H1 (cell line): Measurements from ENCODE around the gene PLBD2. TPM values are rescaled to one million over a fixed set of nuclear protein-coding genes. Genes with fewer than 3 reads are reported as not detected.

ENCODE experiments used
- CTCF ChIA-PET: fragments of 300-600 bp; sonication (Branson Sonifier 250); formaldehyde crosslinking; loops from one replicate; lab custom pipeline; 2021; ENCODE audit not compliant: partially characterized antibody; lab: Charles Lee
- POLR2A ChIA-PET: fragments of 300-600 bp; sonication (Branson Sonifier 250); formaldehyde crosslinking; loops from one replicate; lab custom pipeline; 2021; ENCODE audit warnings: inconsistent platforms; ENCODE audit not compliant: partially characterized antibody; lab: Charles Lee
- DNase-seq, 2 experiments: peaks; one replicate each; pipeline versions ENCODE4 v3.0.0 to v3.0.0-alpha.2; 2010 to 2022; ENCODE audit warnings: low spot score in 2 of 2, low read depth in 1 of 2, mixed read lengths in 1 of 2
- FAIRE-seq: peaks from 2 replicates; lab custom pipeline; 2011; peaks lifted over from hg19 to GRCh38; lab: Jason Lieb, UNC
- H2AFZ ChIP-seq: 2 replicates; pipeline ENCODE4 v1.8.1; 2012; ENCODE audit warnings: low read length, inconsistent platforms
- H2AK5ac ChIP-seq: 2 replicates; pipeline ENCODE4 v1.6.1; 2013; ENCODE audit warnings: low read depth, low read length
- H2BK120ac ChIP-seq: replicated peaks from 2 replicates; pipeline ENCODE3; 2013; ENCODE audit warnings: low read depth, low read length, inconsistent platforms
- H2BK12ac ChIP-seq: 2 replicates; pipeline ENCODE4 v1.6.1; 2013; ENCODE audit warnings: low read depth, low read length
- H2BK15ac ChIP-seq: 2 replicates; pipeline ENCODE4 v1.6.1; 2013; ENCODE audit warnings: low read length
- H2BK20ac ChIP-seq: 2 replicates; pipeline ENCODE4 v1.6.1; 2013; ENCODE audit warnings: low read length
- H2BK5ac ChIP-seq: 2 replicates; pipeline ENCODE4 v1.6.1; 2013; ENCODE audit warnings: low read depth, low read length
- H3K14ac ChIP-seq: 2 replicates; pipeline ENCODE4 v1.6.1; 2013; ENCODE audit warnings: inconsistent platforms; ENCODE audit not compliant: insufficient read length
- H3K18ac ChIP-seq: 2 replicates; pipeline ENCODE4 v1.6.1; 2013; ENCODE audit warnings: low read length; ENCODE audit errors: extremely low read depth
- H3K23ac ChIP-seq: 2 replicates; pipeline ENCODE4 v1.6.1; 2013; ENCODE audit warnings: inconsistent platforms; ENCODE audit not compliant: insufficient read length
- H3K23me2 ChIP-seq: 2 replicates; pipeline ENCODE4 v1.6.1; 2013; ENCODE audit warnings: low read depth, low read length
- H3K27ac ChIP-seq: 2 replicates; pipeline ENCODE4 v1.6.1; 2011; ENCODE audit warnings: low read depth, low read length, inconsistent platforms
- H3K27me3 ChIP-seq, 4 experiments: replicated peaks in 1 of 4; 1 replicate in 1 of 4; 2 replicates in 3 of 4; pipeline versions ENCODE4 v1.6.1 to v1.8.1; 2011 to 2013; ENCODE audit warnings: low read length in 3 of 4, mild to moderate bottlenecking in 3 of 4, inconsistent platforms in 2 of 4, mixed read lengths in 2 of 4, moderate library complexity in 1 of 4; ENCODE audit not compliant: control insufficient read depth in 3 of 4, insufficient read depth in 3 of 4; ENCODE audit errors: extremely low read depth in 1 of 4
- H3K36me3 ChIP-seq, 4 experiments: 2 replicates each; pipeline versions ENCODE4 v1.6.1 to v1.8.1; 2011 to 2013; ENCODE audit warnings: mild to moderate bottlenecking in 4 of 4, low read length in 3 of 4, moderate library complexity in 2 of 4, control low read depth in 1 of 4, inconsistent platforms in 1 of 4; ENCODE audit not compliant: insufficient read depth in 4 of 4, control insufficient read depth in 2 of 4
- H3K4ac ChIP-seq: replicated peaks from 2 replicates; pipeline ENCODE3; 2013; ENCODE audit warnings: low read length, low read depth, mixed read lengths, inconsistent platforms; ENCODE audit not compliant: insufficient read length
- H3K4me1 ChIP-seq, 4 experiments: replicated peaks in 1 of 4; 1 replicate in 1 of 4; 2 replicates in 3 of 4; pipeline versions ENCODE4 v1.6.1 to v1.8.1; 2011 to 2013; ENCODE audit warnings: low read length in 3 of 4, inconsistent platforms in 2 of 4, mixed read lengths in 1 of 4; ENCODE audit not compliant: insufficient read depth in 4 of 4, control insufficient read depth in 3 of 4
- H3K4me2 ChIP-seq, 2 experiments: 2 replicates each; pipeline versions ENCODE4 v1.6.1 to v1.8.1; 2011 to 2013; ENCODE audit warnings: low read depth in 2 of 2, low read length in 2 of 2, control low read depth in 1 of 2, inconsistent platforms in 1 of 2, mild to moderate bottlenecking in 1 of 2; ENCODE audit not compliant: insufficient read depth in 1 of 2
- H3K4me3 ChIP-seq, 4 experiments: fragments of 200-600, 300-600 bp in 1 of 4; sonication (generic), shearing (Covaris generic), sonication (Bioruptor Twin) in 1 of 4; 2 replicates each; pipeline versions ENCODE4 v1.5.1 to v1.8.1; 2011 to 2016; ENCODE audit warnings: low read length in 4 of 4, low read depth in 3 of 4, control low read depth in 2 of 4, inconsistent platforms in 2 of 4, mild to moderate bottlenecking in 2 of 4, mixed read lengths in 1 of 4, moderate library complexity in 1 of 4; ENCODE audit not compliant: insufficient read depth in 2 of 4; ENCODE audit errors: extremely low read depth in 1 of 4
- H3K56ac ChIP-seq: replicated peaks from 2 replicates; pipeline ENCODE3; 2013; ENCODE audit warnings: low read depth, mild to moderate bottlenecking, mixed read lengths, low read length, inconsistent platforms; ENCODE audit not compliant: insufficient read length
- H3K79me1 ChIP-seq: 2 replicates; pipeline ENCODE4 v1.6.1; 2013; ENCODE audit warnings: low read depth, low read length, control low read depth
- H3K79me2 ChIP-seq, 2 experiments: 2 replicates each; pipeline versions ENCODE4 v1.6.1 to v1.8.1; 2012 to 2013; ENCODE audit warnings: low read length in 2 of 2, mild to moderate bottlenecking in 2 of 2, inconsistent platforms in 1 of 2; ENCODE audit not compliant: insufficient read depth in 2 of 2, control insufficient read depth in 1 of 2
- H3K9ac ChIP-seq, 4 experiments: replicated peaks in 1 of 4; 1 replicate in 1 of 4; 2 replicates in 3 of 4; pipeline versions ENCODE4 v1.6.1 to v1.8.1; 2011 to 2013; ENCODE audit warnings: low read depth in 3 of 4, low read length in 3 of 4, control low read depth in 2 of 4, mild to moderate bottlenecking in 2 of 4, moderate library complexity in 2 of 4, inconsistent platforms in 1 of 4; ENCODE audit errors: extremely low read depth in 1 of 4
- H3K9me3 ChIP-seq, 2 experiments: 2 replicates each; pipeline versions ENCODE4 v1.6.1 to v1.8.1; 2012 to 2013; ENCODE audit warnings: mild to moderate bottlenecking in 2 of 2, moderate library complexity in 2 of 2, control low read depth in 1 of 2, inconsistent platforms in 1 of 2, low read depth in 1 of 2, low read length in 1 of 2, mixed read lengths in 1 of 2; ENCODE audit not compliant: insufficient read depth in 2 of 2
- H4K20me1 ChIP-seq, 2 experiments: replicated peaks in 1 of 2; 2 replicates each; pipeline versions ENCODE3 to v1.8.1; 2011 to 2013; ENCODE audit warnings: inconsistent platforms in 2 of 2, low read length in 2 of 2, mild to moderate bottlenecking in 1 of 2; ENCODE audit not compliant: insufficient read depth in 2 of 2, control insufficient read depth in 1 of 2
- H4K5ac ChIP-seq: 2 replicates; pipeline ENCODE4 v1.6.1; 2013; ENCODE audit warnings: low read length, low read depth, mixed read lengths, inconsistent platforms; ENCODE audit not compliant: insufficient read length
- H4K8ac ChIP-seq: 2 replicates; pipeline ENCODE4 v1.8.0; 2013; ENCODE audit warnings: mild to moderate bottlenecking, moderate library complexity, low read length, inconsistent platforms; ENCODE audit not compliant: insufficient read depth; ENCODE audit errors: extremely low read depth
- H4K91ac ChIP-seq: replicated peaks from 2 replicates; pipeline ENCODE3; 2013; ENCODE audit warnings: low read length, mixed read lengths, inconsistent platforms; ENCODE audit not compliant: insufficient read length
- KDM1A ChIP-seq: fragments of 200-600, 300-600 bp; sonication (generic); IDR thresholded peaks from 2 replicates; pipeline ENCODE4 v1.7.1; 2016; ENCODE audit warnings: mild to moderate bottlenecking, low read length, borderline replicate concordance
- NRF1 ChIP-seq: IDR thresholded peaks from 2 replicates; pipeline ENCODE4 v1.6.1; 2011; ENCODE audit warnings: mild to moderate bottlenecking, low read depth, low read length, improper control_type of control experiment
- WGBS, 2 experiments: shearing (Covaris generic) in 1 of 2; methylation state at CpG; one replicate each; pipeline versions ENCODE4 v1.1.6 to v1.1.7; 2013 to 2015; ENCODE audit warnings: low lambda C conversion rate in 2 of 2, mixed read lengths in 2 of 2, inconsistent platforms in 1 of 2, low coverage in 1 of 2, missing lambda C conversion rate in 1 of 2; ENCODE audit not compliant: insufficient replicate concordance in 2 of 2, insufficient coverage in 1 of 2, insufficient read length in 1 of 2; ENCODE audit errors: extremely low coverage in 1 of 2, missing lambda C conversion rate in 1 of 2; 5-methylcytosine and 5-hydroxymethylcytosine counted together
- polyA plus RNA-seq, 7 experiments: library from polyadenylated mRNA; depleted of rRNA in 3 of 7; stranded (reverse) in 5 of 7; unstranded in 2 of 7; fragments of >200 nt in 5 of 7; fragments of 200-250 nt in 2 of 7; gene quantifications; 1 replicate in 5 of 7; 2 replicates in 1 of 7; 4 replicates in 1 of 7; pipeline versions ENCODE4 v1.2.1 to v1.2.3, GENCODE V29; 2011 to 2013; ENCODE audit warnings: missing spikeins in 2 of 7, mixed read lengths in 2 of 7
- total RNA-seq: library from RNA; stranded (reverse); fragmentation: NEBNext Ultra II Directional; extraction: Animal tissue kit (Norgen Biotek cat#: 25700); gene quantifications from 2 replicates; pipeline ENCODE4 v1.2.1, GENCODE V29; 2021

The PLBD2 gene
- total and polyA plus RNA-seq, 2 of the 8 experiments (the other 6 are each of a cell fraction or from before 2014, with no cell fraction given): 16.8 to 33.5 TPM

DNA sequence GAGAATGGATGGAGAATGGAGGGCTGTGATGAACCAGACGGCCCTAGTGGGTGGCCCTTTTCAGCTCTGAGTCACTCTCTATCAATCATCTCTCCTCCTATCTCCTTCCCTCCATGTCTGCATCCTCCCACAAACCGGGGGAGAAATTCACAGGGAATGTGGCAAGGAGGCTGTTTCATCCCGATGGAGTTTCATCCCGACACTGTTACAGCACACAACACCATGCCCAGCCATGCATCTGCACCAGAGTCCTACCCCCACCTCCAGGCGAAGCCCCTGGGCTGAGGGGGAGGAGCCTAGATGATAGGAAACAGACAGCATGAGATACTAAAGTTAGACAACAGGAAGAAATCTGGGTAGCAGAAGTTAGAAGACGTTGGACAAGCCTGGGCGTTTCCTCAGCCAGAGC, 44.3 kb upstream of the PLBD2 start:
- FAIRE-seq (no peak), DNase-seq (no peak)
- Histone ChIP-seq H2BK12ac (no peak overlapping the region), H3K27me3 (no peaks in the 10 kb centered on the region; a peak in 1 of 7 replicates), H3K9me3 (peaks cover 0 to 4% of the 10 kb centered on the region in 2 experiments; a peak in 2 of 4 replicates), H3K27ac (no peak overlapping the region), H3K79me2 (no peaks in the 10 kb centered on the region), H4K20me1 (peaks cover 0 to 3% of the 10 kb centered on the region in 2 experiments), H3K56ac (no peak overlapping the region), H2AFZ (no peak overlapping the region), H2BK5ac (no peak overlapping the region), H3K14ac (no peak overlapping the region), H3K4me2 (no peak overlapping the region), H3K79me1 (no peaks in the 10 kb centered on the region), H3K23me2 (peaks cover 4% of the 10 kb centered on the region; the same call in 1 of the 2 replicates), H4K5ac (no peak overlapping the region), H3K36me3 (peaks cover 0 to 20% (median 6%) of the 10 kb centered on the region in 4 experiments; a peak in 7 of 8 replicates), H3K4ac (no peak overlapping the region)
- WGBS, 2 experiments: 80% methylated on average over 7 of the region's 7 CpGs; no CpG with 5 or more reads in 1 of the 2 experiments
- TF ChIP-seq NRF1: no peak
- peak; percentile 24; the same call in 1 of the 2 replicates for TF ChIP-seq KDM1A
- TF ChIP-seq, all 59 proteins: peak for 1
- Histone ChIP-seq H2BK15ac (no peak overlapping the region), H3K9ac (no peak overlapping the region), H2AK5ac (no peak overlapping the region), H2BK20ac (no peak overlapping the region), H3K23ac (no peak overlapping the region), H4K8ac (no peak overlapping the region), H3K4me1 (no peaks in the 10 kb centered on the region; a peak in 1 of 7 replicates), H2BK120ac (no peak overlapping the region), H4K91ac (no peak overlapping the region), H3K4me3 (no peak overlapping the region), H3K18ac (no peak overlapping the region)
- ChIA-PET CTCF (interaction anchor here (0.8 to 2.2 kb wide), 7 partner anchors 9 to 148 kb away, joined by 3 to 5 read pairs (median 3); no protein-coding TSS in a partner anchor), POLR2A (interaction anchor here (1.2 kb wide), 1 partner anchor 18 kb away, joined by 3 read pairs; no protein-coding TSS in a partner anchor)
